Limb (tissue), 2 donors: ENCODE results near the gene TRH.

Experiments
- DNase-seq, 2 donors: peaks; one replicate each; pipeline ENCODE4 v3.0.0-alpha.2; 2016; ENCODE audit errors: extremely low spot score in 2 of 2

TRH gene

GRCh38 chr3:129974564-129974832, at the start of gene TRH:
Gene TRH, plus strand, starts transcription at chr3:129974720. Its CDS starts 1,097 bp downstream, at chr3:129975817.
- peak in 1 of 2 donors; percentile 53 for DNase-seq

- DNase-seq = no peak
These were observed 47.4 kb upstream of the TRH start for GRCh38 chr3:129927072-129927471.

- no peak for DNase-seq
These were observed 45.1 kb upstream of the TRH start for GRCh38 chr3:129929383-129929782.

GRCh38 chr3:129933471-129933870, 41.0 kb upstream of the TRH start:
- DNase-seq = no peak

- DNase-seq = peak; percentile 40 to 61
These were observed 40.0 kb upstream of the TRH start for GRCh38 chr3:129934234-129935123.

- no peak for DNase-seq
These were observed 37.8 kb upstream of the TRH start for GRCh38 chr3:129936757-129937156.

- no peak for DNase-seq
These were observed 36.8 kb upstream of the TRH start for GRCh38 chr3:129937717-129938116.

GRCh38 chr3:129938140-129938930, 36.2 kb upstream of the TRH start:
- no peak for DNase-seq

GRCh38 chr3:129940086-129940485, 34.4 kb upstream of the TRH start:
- DNase-seq = no peak

- peak; percentile 59 to 80 for DNase-seq
These were observed 32.2 kb upstream of the TRH start for GRCh38 chr3:129942296-129942695.

GRCh38 chr3:129943020-129943419, 31.5 kb upstream of the TRH start:
- no peak for DNase-seq

GRCh38 chr3:129944709-129945108, 29.8 kb upstream of the TRH start:
- no peak for DNase-seq

- DNase-seq = no peak
These were observed 26.8 kb upstream of the TRH start for GRCh38 chr3:129947538-129948240.

GRCh38 chr3:129950318-129951046, 24.0 kb upstream of the TRH start:
- DNase-seq = no peak

- DNase-seq = no peak
These were observed 21.8 kb upstream of the TRH start for GRCh38 chr3:129952556-129953355.

- DNase-seq = no peak
These were observed 20.9 kb upstream of the TRH start for GRCh38 chr3:129953621-129954020.

- DNase-seq = no peak
These were observed 20.0 kb upstream of the TRH start for GRCh38 chr3:129954514-129954913.

GRCh38 chr3:129956936-129957335, 17.6 kb upstream of the TRH start:
- no peak for DNase-seq

- no peak for DNase-seq
These were observed 15.8 kb upstream of the TRH start for GRCh38 chr3:129958755-129959154.

- DNase-seq = no peak
These were observed 13.4 kb upstream of the TRH start for GRCh38 chr3:129961141-129961541.

GRCh38 chr3:129962600-129962999, 11.9 kb upstream of the TRH start:
- no peak for DNase-seq
